ENCODE measurements around the gene ZNF331.

ZNF331 gene

GRCh38 chr19:53517114-53517741 lies 20.7 kb upstream of the ZNF331 start:
- H3K27ac ChIP-seq (ENCODE audit: low read length): no peak overlapping the region
- H3K27me3 ChIP-seq (ENCODE audit: low read depth, low read length): no peaks in the 10 kb centered on the region
- peaks cover 13% of the 10 kb centered on the region for H3K9me3 ChIP-seq (ENCODE audit: insufficient read depth, low read length)
- TF ChIP-seq EZH2phosphoT487 (IDR thresholded peaks at IDR 0.05; ENCODE audit: low read depth) (no peak), CTCF (IDR thresholded peaks at IDR 0.05; ENCODE audit: low read depth, low read length) (no peak)
- no peak overlapping the region for H2AFZ ChIP-seq (ENCODE audit: low read depth, low read length)
- H3K9ac ChIP-seq (ENCODE audit: low read length): no peak overlapping the region
- H3K36me3 ChIP-seq (replicated peaks; ENCODE audit: low read depth, low read length): no peaks in the 10 kb centered on the region
- no peak overlapping the region for H3K4me2 ChIP-seq (ENCODE audit: low read length)
- 0 out of 2 replicates have a peak, but pooled peaks cover 3% of the 10 kb centered on the region for H3K4me1 ChIP-seq (ENCODE audit: low read length)
- no peaks in the 10 kb centered on the region for H4K20me1 ChIP-seq (ENCODE audit: insufficient read depth, low read length)
- peaks cover 10% of the 10 kb centered on the region; the same call in 1 of the 2 replicates for H3K79me2 ChIP-seq (ENCODE audit: low read length)
- H3K4me3 ChIP-seq (ENCODE audit: low read length): no peak overlapping the region

GRCh38 chr19:53518121-53518520 lies 19.8 kb upstream of the ZNF331 start:
- Histone ChIP-seq H3K4me3 (ENCODE audit: low read length) (no peak overlapping the region), H3K9ac (ENCODE audit: low read length) (no peak overlapping the region), H3K27ac (ENCODE audit: low read length) (no peak overlapping the region), H3K9me3 (ENCODE audit: insufficient read depth, low read length) (peaks cover 13% of the 10 kb centered on the region), H3K27me3 (ENCODE audit: low read depth, low read length) (no peaks in the 10 kb centered on the region), H2AFZ (ENCODE audit: low read depth, low read length) (no peak overlapping the region), H4K20me1 (ENCODE audit: insufficient read depth, low read length) (no peaks in the 10 kb centered on the region), H3K4me1 (ENCODE audit: low read length) (0 out of 2 replicates have a peak, but pooled peaks cover 3% of the 10 kb centered on the region), H3K36me3 (replicated peaks; ENCODE audit: low read depth, low read length) (no peaks in the 10 kb centered on the region), H3K4me2 (ENCODE audit: low read length) (no peak overlapping the region), H3K79me2 (ENCODE audit: low read length) (peaks cover 10% of the 10 kb centered on the region; the same call in 1 of the 2 replicates)
- TF ChIP-seq EZH2phosphoT487 (IDR thresholded peaks at IDR 0.05; ENCODE audit: low read depth) (no peak), CTCF (IDR thresholded peaks at IDR 0.05; ENCODE audit: low read depth, low read length) (no peak)

GRCh38 chr19:53518716-53519115 lies 19.2 kb upstream of the ZNF331 start:
- Histone ChIP-seq H3K36me3 (replicated peaks; ENCODE audit: low read depth, low read length) (no peaks in the 10 kb centered on the region), H3K9me3 (ENCODE audit: insufficient read depth, low read length) (peaks cover 13% of the 10 kb centered on the region), H4K20me1 (ENCODE audit: insufficient read depth, low read length) (no peaks in the 10 kb centered on the region), H3K4me1 (ENCODE audit: low read length) (0 out of 2 replicates have a peak, but pooled peaks cover 3% of the 10 kb centered on the region), H3K27me3 (ENCODE audit: low read depth, low read length) (no peaks in the 10 kb centered on the region), H3K79me2 (ENCODE audit: low read length) (peaks cover 10% of the 10 kb centered on the region; the same call in 1 of the 2 replicates), H3K4me3 (ENCODE audit: low read length) (no peak overlapping the region), H3K9ac (ENCODE audit: low read length) (no peak overlapping the region), H2AFZ (ENCODE audit: low read depth, low read length) (no peak overlapping the region), H3K4me2 (ENCODE audit: low read length) (no peak overlapping the region), H3K27ac (ENCODE audit: low read length) (no peak overlapping the region)
- TF ChIP-seq EZH2phosphoT487 (IDR thresholded peaks at IDR 0.05; ENCODE audit: low read depth) (no peak), CTCF (IDR thresholded peaks at IDR 0.05; ENCODE audit: low read depth, low read length) (no peak)

GRCh38 chr19:53519446-53519845 lies 18.5 kb upstream of the ZNF331 start:
- Histone ChIP-seq H3K9ac (ENCODE audit: low read length) (no peak overlapping the region), H3K4me3 (ENCODE audit: low read length) (no peak overlapping the region), H3K27me3 (ENCODE audit: low read depth, low read length) (no peaks in the 10 kb centered on the region), H3K79me2 (ENCODE audit: low read length) (peaks cover 10% of the 10 kb centered on the region; the same call in 1 of the 2 replicates), H3K36me3 (replicated peaks; ENCODE audit: low read depth, low read length) (no peaks in the 10 kb centered on the region), H3K4me2 (ENCODE audit: low read length) (no peak overlapping the region), H3K4me1 (ENCODE audit: low read length) (0 out of 2 replicates have a peak, but pooled peaks cover 3% of the 10 kb centered on the region), H2AFZ (ENCODE audit: low read depth, low read length) (no peak overlapping the region), H3K27ac (ENCODE audit: low read length) (no peak overlapping the region), H3K9me3 (ENCODE audit: insufficient read depth, low read length) (peaks cover 13% of the 10 kb centered on the region), H4K20me1 (ENCODE audit: insufficient read depth, low read length) (no peaks in the 10 kb centered on the region)
- TF ChIP-seq CTCF (IDR thresholded peaks at IDR 0.05; ENCODE audit: low read depth, low read length) (no peak), EZH2phosphoT487 (IDR thresholded peaks at IDR 0.05; ENCODE audit: low read depth) (no peak)
